Loucy (cell line): ENCODE data around the gene CFAP251.

Experiments used
- EZH2phosphoT487 ChIP-seq: fragments of 200-600 bp; IDR thresholded peaks from 2 replicates; pipeline ENCODE4 v1.6.1; 2018; ENCODE audit warnings: antibody characterized with exemption, mild to moderate bottlenecking, moderate library complexity, borderline replicate concordance
- TF ChIP-seq, protein P1 (sequence below): fragments of 200-600 bp; sonication (generic); conservative IDR thresholded peaks from 2 replicates; pipeline ENCODE4 v1.5.1; 2014; ENCODE audit warnings: mild to moderate bottlenecking, antibody characterized with exemption, low read length

DNA sequence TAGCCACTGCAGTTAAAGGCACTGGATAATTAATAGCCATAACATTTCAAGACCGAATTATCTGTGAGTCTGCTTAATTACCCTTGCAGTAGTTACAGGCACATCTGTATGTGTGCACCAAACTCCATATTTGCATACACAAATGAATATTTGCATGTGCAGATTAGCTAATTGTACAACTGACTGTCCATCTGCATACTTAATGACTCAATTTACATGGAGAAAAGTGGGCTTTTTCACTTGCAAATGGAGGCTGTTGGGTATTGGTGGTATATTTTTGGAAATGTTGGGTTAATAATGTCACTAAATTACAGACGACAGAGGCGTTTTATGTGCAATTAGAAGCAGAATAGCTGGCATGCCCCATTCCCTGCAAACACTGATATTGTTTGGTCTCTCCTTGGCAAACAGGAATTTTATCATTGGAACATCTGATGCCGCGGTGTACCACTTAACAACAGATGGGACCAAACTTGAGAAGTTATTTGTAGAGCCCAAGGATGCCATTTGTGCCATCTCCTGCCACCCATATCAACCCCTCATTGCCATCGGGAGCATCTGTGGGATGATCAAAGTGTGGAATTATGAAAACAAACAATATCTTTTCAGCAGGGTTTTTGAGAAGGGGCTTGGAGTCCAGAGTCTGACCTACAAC lies 39.6 kb downstream of the CFAP251 start:
- TF ChIP-seq, protein P1, sequence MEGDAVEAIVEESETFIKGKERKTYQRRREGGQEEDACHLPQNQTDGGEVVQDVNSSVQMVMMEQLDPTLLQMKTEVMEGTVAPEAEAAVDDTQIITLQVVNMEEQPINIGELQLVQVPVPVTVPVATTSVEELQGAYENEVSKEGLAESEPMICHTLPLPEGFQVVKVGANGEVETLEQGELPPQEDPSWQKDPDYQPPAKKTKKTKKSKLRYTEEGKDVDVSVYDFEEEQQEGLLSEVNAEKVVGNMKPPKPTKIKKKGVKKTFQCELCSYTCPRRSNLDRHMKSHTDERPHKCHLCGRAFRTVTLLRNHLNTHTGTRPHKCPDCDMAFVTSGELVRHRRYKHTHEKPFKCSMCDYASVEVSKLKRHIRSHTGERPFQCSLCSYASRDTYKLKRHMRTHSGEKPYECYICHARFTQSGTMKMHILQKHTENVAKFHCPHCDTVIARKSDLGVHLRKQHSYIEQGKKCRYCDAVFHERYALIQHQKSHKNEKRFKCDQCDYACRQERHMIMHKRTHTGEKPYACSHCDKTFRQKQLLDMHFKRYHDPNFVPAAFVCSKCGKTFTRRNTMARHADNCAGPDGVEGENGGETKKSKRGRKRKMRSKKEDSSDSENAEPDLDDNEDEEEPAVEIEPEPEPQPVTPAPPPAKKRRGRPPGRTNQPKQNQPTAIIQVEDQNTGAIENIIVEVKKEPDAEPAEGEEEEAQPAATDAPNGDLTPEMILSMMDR, result no peak
- TF ChIP-seq EZH2phosphoT487, result no peak
